ENCODE results near the gene UPF2.

The UPF2 gene

DNA sequence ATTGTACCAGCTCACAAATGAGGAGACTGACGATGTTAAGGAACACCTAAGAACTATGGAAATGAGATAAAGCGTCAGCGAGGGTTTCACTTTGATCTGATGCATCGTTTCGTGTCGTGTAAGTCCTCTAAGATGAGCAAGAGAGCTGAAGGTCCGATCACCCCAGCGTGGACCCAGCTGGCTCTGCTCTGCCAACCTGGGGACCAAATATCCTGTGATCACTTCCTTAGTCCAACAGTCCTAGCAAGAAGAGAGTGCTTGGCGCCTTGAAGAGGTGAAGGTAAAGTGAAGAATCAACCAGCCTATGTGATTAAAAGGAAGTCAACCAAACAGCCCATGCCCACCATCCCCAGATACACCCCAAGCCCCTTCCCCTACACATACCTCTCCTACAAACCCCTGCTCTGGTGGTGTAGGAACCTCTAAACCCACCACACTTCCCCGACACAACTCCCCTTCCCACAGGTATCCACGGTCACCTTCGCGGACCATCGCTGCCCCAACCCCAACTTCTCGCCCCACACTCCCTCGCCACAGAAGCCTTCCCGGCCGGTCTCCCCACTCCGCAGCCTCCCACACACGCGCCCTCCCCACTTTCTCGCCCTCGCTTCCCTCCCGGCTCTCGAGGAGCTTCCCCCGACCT lies 722 bp downstream of the UPF2 start:
- DNase-seq (ENCODE audit: extremely low read depth, low read depth): no peak
- TF ChIP-seq, protein P1, sequence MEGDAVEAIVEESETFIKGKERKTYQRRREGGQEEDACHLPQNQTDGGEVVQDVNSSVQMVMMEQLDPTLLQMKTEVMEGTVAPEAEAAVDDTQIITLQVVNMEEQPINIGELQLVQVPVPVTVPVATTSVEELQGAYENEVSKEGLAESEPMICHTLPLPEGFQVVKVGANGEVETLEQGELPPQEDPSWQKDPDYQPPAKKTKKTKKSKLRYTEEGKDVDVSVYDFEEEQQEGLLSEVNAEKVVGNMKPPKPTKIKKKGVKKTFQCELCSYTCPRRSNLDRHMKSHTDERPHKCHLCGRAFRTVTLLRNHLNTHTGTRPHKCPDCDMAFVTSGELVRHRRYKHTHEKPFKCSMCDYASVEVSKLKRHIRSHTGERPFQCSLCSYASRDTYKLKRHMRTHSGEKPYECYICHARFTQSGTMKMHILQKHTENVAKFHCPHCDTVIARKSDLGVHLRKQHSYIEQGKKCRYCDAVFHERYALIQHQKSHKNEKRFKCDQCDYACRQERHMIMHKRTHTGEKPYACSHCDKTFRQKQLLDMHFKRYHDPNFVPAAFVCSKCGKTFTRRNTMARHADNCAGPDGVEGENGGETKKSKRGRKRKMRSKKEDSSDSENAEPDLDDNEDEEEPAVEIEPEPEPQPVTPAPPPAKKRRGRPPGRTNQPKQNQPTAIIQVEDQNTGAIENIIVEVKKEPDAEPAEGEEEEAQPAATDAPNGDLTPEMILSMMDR (IDR thresholded peaks at IDR 0.05; ENCODE audit: low read depth, low read length, missing control alignments): no peak

DNA sequence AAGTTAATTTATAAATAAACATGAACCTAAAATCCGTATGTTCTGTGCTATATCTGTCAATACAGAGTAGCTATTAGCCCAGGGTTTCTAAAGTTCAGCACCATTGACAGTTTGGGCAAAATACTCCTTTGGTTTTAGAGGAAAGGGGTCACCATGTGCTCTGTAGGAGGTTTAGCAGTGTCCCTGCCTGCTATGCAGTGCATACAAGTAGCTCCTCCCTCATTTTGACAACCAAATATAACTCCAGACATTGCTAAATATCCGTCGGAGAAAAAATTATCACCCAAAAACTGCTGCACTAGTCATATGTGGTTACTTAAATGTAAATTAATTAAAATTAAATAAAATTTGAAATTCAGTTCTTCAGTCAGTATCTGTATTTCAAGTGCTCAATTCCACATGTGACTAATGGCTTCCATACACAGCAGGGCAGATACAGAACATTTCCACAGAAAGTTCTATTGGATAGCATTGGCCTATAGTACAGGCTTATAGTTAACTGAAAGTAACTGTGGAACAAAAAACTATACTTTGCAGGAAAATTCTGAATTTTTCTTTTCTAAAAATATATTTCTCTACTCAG lies 6.4 kb downstream of the UPF2 start:
- no peak for DNase-seq (ENCODE audit: extremely low read depth, low read depth)
- TF ChIP-seq, protein P1 (IDR thresholded peaks at IDR 0.05; ENCODE audit: low read depth, low read length, missing control alignments): no peak
- no peak overlapping the region for H3K4me3 ChIP-seq (replicated peaks; ENCODE audit: low read depth, low read length)

More for the DNA sequence above, 722 bp downstream of the UPF2 start:
- H3K4me3 ChIP-seq (replicated peaks; ENCODE audit: low read depth, low read length): peak overlapping the region; percentile 98

DNA sequence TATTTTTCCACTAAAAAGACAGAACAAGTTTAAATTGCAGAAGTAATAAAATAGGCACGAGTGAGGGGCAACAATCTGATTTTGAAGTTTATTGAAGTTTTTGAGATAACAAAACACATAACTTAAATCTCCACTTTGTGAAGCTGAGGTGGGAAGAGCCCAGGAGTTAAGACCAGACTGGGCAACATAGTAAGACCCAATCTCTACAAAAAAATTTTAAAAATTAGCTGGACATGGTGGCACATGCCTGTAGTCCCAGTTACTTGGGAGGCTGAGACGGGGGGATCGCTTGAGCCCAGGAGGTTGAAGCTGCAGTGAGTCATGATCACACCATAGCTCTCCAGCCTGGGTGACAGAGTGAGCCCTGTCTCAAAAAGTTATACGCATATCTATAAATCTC lies 11.2 kb downstream of the UPF2 start:
- DNase-seq (ENCODE audit: extremely low read depth, low read depth): no peak
- TF ChIP-seq, protein P1 (IDR thresholded peaks at IDR 0.05; ENCODE audit: low read depth, low read length, missing control alignments): no peak
- H3K4me3 ChIP-seq (replicated peaks; ENCODE audit: low read depth, low read length): no peak overlapping the region

DNA sequence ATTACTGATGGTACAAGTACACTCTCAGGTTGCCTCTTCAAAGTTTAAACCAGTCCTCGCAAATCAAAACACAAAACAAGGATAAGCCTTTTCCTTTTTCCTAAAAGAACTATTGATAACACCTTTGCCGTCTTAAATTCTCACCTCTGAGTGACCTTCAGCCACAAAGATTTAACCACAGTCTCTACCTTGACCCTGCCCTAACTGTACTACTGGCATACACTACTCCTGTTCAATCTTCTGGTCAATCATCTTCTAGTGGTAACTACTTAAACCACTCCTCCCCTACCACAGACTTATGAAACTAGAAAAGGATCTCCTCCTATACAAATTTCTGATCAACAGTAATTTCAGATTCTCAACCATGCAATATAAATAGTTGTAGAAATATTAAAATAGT lies 15.1 kb downstream of the UPF2 start:
- DNase-seq (ENCODE audit: extremely low read depth, low read depth): no peak
- no peak overlapping the region for H3K4me3 ChIP-seq (replicated peaks; ENCODE audit: low read depth, low read length)
- TF ChIP-seq, protein P1 (IDR thresholded peaks at IDR 0.05; ENCODE audit: low read depth, low read length, missing control alignments): no peak

DNA sequence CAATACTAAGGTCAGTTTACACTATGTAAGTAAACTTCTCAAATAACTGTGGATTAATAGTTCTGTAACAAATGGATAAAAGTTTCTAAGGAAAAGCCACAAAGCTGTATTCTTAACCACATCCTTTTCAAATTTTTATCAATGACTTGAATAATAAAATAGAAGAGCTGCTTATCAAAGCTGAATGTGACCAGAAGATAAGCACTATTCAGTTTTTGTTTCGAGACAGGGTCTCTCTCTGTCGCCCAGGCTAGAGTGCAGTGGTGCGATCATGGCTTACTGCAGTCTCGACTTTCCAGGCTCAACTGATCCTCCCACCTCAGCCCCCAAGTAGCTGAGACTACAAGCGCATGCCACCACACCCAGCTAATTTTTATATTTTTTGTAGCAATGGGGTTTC lies 17.0 kb downstream of the UPF2 start:
- H3K4me3 ChIP-seq (replicated peaks; ENCODE audit: low read depth, low read length): no peak overlapping the region
- TF ChIP-seq, protein P1 (IDR thresholded peaks at IDR 0.05; ENCODE audit: low read depth, low read length, missing control alignments): no peak
- DNase-seq (ENCODE audit: extremely low read depth, low read depth): no peak

DNA sequence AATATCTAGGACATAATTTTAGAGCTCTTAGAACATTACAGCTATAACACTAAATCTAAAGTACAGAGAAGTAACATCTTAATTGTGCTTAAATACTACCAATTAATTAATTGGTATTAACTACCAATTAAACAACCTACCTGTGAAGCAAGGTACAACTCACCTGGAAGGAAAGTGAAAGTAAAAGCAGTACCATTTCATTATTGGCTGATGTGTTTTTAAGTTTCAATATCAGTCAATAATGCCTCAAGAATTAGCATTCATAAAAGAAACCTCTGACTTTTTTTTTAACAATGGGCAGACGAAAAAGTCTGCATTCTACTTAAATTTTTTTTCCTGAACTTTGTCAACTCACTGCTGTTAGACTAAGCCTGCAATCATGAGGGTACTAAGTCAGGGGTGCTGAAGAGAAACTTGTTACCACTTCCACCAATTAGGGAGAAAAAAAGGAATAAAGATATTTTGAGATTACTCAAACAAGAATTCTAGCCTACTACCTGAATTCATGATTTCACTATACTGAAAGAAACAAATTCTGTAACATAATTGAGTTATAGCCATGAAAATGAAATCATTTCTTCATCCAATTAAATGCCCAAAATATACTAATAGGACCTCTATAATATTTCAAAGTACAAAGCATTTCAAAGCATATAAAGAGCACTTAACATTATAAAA lies 19.9 kb downstream of the UPF2 start:
- no peak overlapping the region for H3K4me3 ChIP-seq (replicated peaks; ENCODE audit: low read depth, low read length)
- TF ChIP-seq, protein P1 (IDR thresholded peaks at IDR 0.05; ENCODE audit: low read depth, low read length, missing control alignments): no peak
- no peak for DNase-seq (ENCODE audit: extremely low read depth, low read depth)
